Epithelial cell of esophagus (primary cell): ENCODE data around the gene DHCR7.

Experiments used
- DNase-seq: peaks from one replicate; pipeline ENCODE4 v3.0.0; 2010; ENCODE audit warnings: low read depth
- H3K4me3 ChIP-seq: 2 replicates; pipeline ENCODE4 v1.5.1; 2011; ENCODE audit warnings: mild to moderate bottlenecking, low read length, control low read depth
- TF ChIP-seq, protein P1 (sequence below): IDR thresholded peaks from 2 replicates; pipeline ENCODE4 v1.5.1; 2011; ENCODE audit warnings: low read depth, mild to moderate bottlenecking, low read length, control low read depth, inconsistent platforms; ENCODE audit not compliant: insufficient read depth; ENCODE audit errors: missing control alignments

The DHCR7 gene

DNA sequence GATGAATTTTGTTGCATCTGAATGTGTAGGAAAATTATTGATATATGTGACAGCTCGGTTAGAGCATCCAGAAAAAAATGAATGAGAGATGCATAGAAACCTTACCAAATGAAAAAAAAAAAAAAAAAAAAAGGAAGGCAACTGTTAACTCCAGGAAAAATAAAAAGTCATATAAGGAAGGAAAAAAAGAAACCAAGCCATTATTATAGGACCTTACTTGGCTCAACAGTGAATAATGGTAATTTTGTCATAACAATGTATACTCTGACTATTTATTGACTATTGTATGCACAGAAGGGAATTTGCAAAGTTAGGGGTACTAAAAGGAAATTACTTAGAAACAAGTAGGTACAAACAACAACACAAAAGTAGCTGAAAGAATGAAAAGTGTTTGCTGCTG, 2.0 kb downstream of the DHCR7 start:
- no peak for DNase-seq
- TF ChIP-seq, protein P1, sequence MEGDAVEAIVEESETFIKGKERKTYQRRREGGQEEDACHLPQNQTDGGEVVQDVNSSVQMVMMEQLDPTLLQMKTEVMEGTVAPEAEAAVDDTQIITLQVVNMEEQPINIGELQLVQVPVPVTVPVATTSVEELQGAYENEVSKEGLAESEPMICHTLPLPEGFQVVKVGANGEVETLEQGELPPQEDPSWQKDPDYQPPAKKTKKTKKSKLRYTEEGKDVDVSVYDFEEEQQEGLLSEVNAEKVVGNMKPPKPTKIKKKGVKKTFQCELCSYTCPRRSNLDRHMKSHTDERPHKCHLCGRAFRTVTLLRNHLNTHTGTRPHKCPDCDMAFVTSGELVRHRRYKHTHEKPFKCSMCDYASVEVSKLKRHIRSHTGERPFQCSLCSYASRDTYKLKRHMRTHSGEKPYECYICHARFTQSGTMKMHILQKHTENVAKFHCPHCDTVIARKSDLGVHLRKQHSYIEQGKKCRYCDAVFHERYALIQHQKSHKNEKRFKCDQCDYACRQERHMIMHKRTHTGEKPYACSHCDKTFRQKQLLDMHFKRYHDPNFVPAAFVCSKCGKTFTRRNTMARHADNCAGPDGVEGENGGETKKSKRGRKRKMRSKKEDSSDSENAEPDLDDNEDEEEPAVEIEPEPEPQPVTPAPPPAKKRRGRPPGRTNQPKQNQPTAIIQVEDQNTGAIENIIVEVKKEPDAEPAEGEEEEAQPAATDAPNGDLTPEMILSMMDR, result no peak
- no peak overlapping the region for H3K4me3 ChIP-seq

DNA sequence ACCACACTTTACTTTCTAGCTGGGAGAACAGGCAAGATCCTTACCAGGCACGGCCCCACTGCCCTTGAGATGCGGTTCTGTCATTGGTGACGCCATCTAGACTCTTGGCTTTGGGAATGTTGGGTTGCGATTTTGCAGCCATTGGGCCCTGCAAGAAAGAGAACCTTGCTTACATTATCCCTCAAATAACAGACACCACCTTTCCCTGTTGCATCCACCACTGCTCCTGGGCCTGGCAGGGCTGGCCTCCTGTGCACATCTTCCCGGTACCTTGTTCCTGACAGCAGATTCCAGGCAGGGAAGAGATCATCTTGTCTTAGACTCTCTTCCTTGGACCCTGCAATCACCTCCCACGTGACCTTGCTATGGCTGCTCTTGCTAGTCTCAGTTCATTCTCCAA, 3.4 kb downstream of the DHCR7 start:
- no peak overlapping the region for H3K4me3 ChIP-seq
- DNase-seq, result no peak
- TF ChIP-seq, protein P1, result no peak

- DNase-seq, result no peak
- TF ChIP-seq, protein P1, result no peak
- no peak overlapping the region for H3K4me3 ChIP-seq
Observed at GRCh38 chr11:71443736-71444445, 4.3 kb downstream of the DHCR7 start.

GRCh38 chr11:71442880-71443279, 5.3 kb downstream of the DHCR7 start:
- TF ChIP-seq, protein P1, result no peak
- H3K4me3 ChIP-seq, result no peak overlapping the region
- DNase-seq, result no peak

DNA sequence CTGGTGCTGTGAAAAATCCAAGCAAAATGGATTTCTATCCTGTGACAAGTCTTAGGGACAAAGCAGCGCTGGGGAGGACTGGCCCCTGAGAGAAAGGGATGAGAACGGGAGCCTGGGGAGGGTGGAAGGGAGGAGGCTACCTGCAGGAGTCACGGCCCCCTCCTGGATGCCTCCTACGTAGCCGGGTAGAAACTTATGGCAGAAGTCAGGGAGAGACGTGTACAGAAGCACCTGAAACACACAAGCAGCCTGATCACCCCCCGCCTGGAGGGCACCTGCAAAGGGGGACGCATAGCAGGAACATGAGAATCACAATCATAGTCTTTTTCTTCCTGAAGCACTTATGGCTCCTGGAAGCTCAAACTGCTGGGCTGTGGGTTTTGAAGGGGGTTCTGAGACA, 6.1 kb downstream of the DHCR7 start:
- TF ChIP-seq, protein P1, result no peak
- H3K4me3 ChIP-seq, result no peak overlapping the region
- no peak for DNase-seq

- no peak for DNase-seq
- TF ChIP-seq, protein P1, result no peak
- H3K4me3 ChIP-seq, result no peak overlapping the region
Observed at GRCh38 chr11:71441251-71441650, 6.9 kb downstream of the DHCR7 start.
